Choroid plexus epithelial cell (primary cell): ENCODE data around the gene LRP4.

ENCODE experiments used
- DNase-seq: peaks from one replicate; pipeline ENCODE4 v3.0.0-alpha.2; 2010; ENCODE audit warnings: low read depth
- H3K4me3 ChIP-seq: 2 replicates; pipeline ENCODE4 v1.5.1; 2011; ENCODE audit warnings: low read depth, mild to moderate bottlenecking, control low read depth, low read length, moderate library complexity
- TF ChIP-seq, protein P1 (sequence below): conservative IDR thresholded peaks from 2 replicates; pipeline ENCODE4 v1.5.1; 2011; ENCODE audit warnings: low read depth, mild to moderate bottlenecking, control low read depth, inconsistent platforms, low read length, moderate library complexity

LRP4 gene

DNA sequence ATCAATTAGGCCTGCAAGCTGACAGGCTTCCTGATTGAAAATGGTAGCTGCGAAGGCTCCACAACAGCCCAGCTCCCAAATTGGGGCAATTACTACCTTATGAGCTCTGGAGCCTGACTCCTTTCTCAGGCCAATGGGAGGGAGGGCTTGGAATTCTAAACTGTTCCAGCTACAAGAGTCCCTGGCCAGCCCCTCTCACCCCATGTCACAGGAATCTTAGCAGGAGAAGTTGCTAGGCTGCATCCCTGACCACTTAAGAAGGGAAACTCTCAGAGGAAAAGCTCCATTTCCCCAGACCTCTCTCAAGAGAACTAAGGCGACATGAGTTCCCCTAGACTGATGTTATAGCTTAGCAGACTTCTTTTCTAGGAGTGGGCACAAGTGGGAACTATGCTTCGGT lies 4.9 kb downstream of the LRP4 start:
- TF ChIP-seq, protein P1, sequence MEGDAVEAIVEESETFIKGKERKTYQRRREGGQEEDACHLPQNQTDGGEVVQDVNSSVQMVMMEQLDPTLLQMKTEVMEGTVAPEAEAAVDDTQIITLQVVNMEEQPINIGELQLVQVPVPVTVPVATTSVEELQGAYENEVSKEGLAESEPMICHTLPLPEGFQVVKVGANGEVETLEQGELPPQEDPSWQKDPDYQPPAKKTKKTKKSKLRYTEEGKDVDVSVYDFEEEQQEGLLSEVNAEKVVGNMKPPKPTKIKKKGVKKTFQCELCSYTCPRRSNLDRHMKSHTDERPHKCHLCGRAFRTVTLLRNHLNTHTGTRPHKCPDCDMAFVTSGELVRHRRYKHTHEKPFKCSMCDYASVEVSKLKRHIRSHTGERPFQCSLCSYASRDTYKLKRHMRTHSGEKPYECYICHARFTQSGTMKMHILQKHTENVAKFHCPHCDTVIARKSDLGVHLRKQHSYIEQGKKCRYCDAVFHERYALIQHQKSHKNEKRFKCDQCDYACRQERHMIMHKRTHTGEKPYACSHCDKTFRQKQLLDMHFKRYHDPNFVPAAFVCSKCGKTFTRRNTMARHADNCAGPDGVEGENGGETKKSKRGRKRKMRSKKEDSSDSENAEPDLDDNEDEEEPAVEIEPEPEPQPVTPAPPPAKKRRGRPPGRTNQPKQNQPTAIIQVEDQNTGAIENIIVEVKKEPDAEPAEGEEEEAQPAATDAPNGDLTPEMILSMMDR: no peak
- H3K4me3 ChIP-seq: no peak overlapping the region
- no peak for DNase-seq

DNA sequence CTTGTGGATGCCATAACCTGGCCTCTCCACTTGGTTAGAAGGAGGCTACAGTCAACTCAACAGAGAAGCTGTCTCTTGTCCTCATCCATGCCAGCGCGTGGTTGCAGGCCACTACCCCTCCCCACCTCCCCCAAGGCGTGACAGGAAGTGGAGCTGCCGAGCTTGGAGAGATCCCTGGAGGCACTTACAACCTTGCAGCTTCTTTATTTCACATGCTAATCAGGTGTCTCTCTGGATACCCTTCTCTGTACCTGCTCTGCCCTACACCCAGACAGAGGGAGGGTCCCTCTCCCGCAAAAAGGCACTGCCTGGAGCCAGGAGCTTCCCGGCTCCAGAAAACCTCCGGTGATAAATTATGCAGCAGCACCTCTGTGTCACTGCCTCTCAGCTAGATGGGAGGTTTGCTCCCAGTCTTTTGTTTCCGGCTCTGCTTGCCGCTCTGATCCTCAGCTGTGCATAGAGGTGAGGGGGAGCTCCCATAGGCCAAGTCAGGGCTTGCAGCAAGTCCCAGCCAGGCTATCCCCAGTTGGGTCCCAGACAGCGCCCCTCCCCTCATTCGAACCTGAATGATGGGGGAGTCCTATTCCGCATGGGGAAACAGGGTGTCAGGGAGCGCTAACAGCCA lies 5.7 kb downstream of the LRP4 start:
- H3K4me3 ChIP-seq: peak overlapping the region; percentile 4
- no peak for DNase-seq

DNA sequence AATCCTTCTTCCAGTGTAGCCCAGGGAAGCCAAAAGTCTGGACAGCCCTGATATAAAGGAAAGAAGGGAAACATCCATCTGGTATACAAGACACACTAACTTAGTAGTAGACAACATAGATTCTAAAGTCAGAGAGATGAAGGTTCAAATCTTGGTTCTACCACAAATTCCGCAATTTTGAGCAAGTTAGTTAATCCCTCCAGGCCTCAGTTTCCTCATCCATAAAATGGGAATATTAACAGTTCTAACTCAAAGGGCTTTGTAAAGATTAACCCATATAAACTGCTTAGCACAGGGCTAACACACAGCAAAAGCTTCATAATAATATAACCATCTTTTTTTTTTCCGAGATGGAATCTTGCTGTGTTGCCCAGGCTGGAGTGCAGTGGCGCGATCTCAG lies 10.7 kb downstream of the LRP4 start:
- no peak overlapping the region for H3K4me3 ChIP-seq
- TF ChIP-seq, protein P1: no peak
- no peak for DNase-seq

More for the DNA sequence above, 5.7 kb downstream of the LRP4 start:
- TF ChIP-seq, protein P1: no peak

DNA sequence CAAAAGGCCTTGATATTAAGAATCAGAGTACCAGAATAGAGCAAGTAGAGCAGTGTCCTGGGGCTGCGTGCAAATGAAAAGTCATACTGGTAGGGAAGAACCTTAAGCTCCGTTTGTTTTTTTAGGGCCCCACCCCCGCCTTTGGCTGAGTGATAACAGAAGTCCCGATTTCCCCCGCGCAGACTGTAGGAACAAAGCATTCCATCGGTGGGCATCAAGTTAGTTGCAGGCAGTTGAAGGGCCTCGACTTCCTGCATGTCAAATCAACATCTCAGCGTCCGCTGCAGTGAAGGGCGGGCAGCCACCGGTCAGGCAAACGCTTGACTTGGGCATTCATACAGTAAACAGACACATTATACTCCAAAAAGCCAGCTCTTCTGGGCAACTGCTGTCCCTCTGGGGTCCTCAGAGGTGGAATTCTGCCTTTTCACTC lies 11.7 kb downstream of the LRP4 start:
- peak; percentile 20 for DNase-seq
- H3K4me3 ChIP-seq: no peak overlapping the region
- TF ChIP-seq, protein P1: no peak

DNA sequence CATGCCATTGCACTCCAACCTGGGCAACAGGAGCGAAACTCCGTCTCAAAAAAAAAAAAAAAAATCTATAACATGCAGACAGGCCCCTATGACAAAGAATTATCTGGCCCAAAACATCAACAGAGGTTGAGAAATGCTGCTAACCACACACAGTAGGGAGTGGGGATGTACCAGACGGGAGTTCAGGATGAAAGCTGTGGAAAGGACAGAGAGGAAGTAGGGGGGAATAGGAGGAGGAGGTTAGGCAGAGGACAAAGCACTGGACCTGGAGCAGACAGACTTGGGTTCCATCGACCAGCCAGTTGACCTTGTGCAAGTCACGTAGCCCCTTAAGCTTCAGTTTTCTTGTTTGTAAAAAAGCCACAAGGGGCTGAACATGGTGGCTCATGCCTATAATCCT lies 12.5 kb downstream of the LRP4 start:
- H3K4me3 ChIP-seq: no peak overlapping the region
- TF ChIP-seq, protein P1: no peak
- peak; percentile 79 for DNase-seq

DNA sequence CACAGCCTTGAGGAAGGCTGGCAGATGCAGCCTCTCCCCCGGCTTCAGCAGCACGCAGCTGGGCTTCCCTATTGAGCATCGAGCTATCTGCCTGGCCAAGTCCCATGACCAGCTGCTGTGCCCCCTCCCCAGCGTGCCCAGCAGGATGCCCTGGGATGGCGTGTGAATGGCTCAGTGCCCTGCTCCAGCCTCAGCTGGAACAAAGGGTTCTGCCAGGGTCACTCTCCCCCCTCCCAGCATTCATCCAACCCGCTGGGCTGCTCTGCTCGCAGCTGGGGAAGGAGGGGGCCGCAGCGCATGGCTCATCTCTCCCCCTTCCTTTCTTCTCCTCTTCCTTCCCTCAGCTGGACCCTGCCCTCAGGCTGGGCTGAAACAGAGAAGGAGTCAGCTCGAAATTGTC lies 14.5 kb downstream of the LRP4 start:
- no peak overlapping the region for H3K4me3 ChIP-seq
- TF ChIP-seq, protein P1: no peak
- peak; percentile 34 for DNase-seq

DNA sequence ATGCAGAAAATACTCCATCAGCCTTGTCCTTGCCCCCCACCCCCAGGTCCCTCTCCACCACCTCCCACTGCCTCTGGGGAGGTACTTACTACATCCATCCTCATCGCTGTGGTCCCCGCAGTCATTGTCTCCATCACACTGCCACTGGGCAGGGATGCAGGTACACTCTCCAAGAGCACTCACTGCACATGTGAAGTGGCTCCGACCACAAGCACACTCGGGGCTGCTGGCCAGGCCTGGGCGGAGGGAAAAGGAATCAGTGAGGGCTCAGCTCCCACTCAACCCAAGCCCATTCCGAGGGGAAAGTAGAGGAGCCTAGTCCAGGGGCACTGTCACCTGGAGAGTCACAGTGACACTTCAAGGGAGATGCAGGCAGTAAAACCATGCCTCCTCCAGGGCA lies 15.7 kb downstream of the LRP4 start:
- H3K4me3 ChIP-seq: no peak overlapping the region
- TF ChIP-seq, protein P1: no peak
- DNase-seq: no peak
